Activated naive CD8-positive, alpha-beta T cell treated with anti-CD3 and anti-CD28 coated beads, Interleukin-2, amount 50 U/mL, for 24 hours (primary cell): ENCODE measurements around the gene RASL12.
A peak's percentile ranks its signal among the peaks of the same experiment; 100 is the strongest.
"Not testable (repeated sequence)": the region's sequence is repeated elsewhere in the genome, so short reads cannot be mapped to it uniquely, and the experiment has no call there.

Experiments
- ATAC-seq: fragments of 150-1000 bp; cut with Tn5 transposase; one replicate; pipeline ENCODE4 v1.10.0; 2021
- DNase-seq: peaks from one replicate; pipeline ENCODE4 v3.0.0; 2021
- H3K27ac Mint-ChIP-seq: one replicate; pipeline ENCODE4 v1.8.0; 2021; ENCODE audit warnings: mild to moderate bottlenecking, mixed read lengths
- H3K27me3 Mint-ChIP-seq: one replicate; pipeline ENCODE4 v1.8.0; 2021; ENCODE audit warnings: mixed read lengths
- H3K36me3 Mint-ChIP-seq: one replicate; pipeline ENCODE4 v1.8.0; 2021; ENCODE audit warnings: low read depth, mixed read lengths
- H3K4me1 Mint-ChIP-seq: one replicate; pipeline ENCODE4 v1.8.0; 2021; ENCODE audit warnings: mixed read lengths
- H3K4me3 Mint-ChIP-seq: one replicate; pipeline ENCODE4 v1.8.0; 2021; ENCODE audit warnings: mild to moderate bottlenecking, moderate library complexity, mixed read lengths
- H3K9me3 Mint-ChIP-seq: one replicate; pipeline ENCODE4 v1.8.0; 2021; ENCODE audit warnings: mixed read lengths

RASL12 gene

GRCh38 chr15:65067645-65068402 lies at the start of gene RASL12:
TSS of gene RASL12 (minus strand) at chr15:65067991. CDS start at chr15:65067835, 156 bp downstream.
- peaks cover 35% of the 10 kb centered on the region for H3K27me3 Mint-ChIP-seq
- H3K36me3 Mint-ChIP-seq: no peaks in the 10 kb centered on the region
- no peak within 1 kb of the TSS for H3K27ac Mint-ChIP-seq
- H3K4me3 Mint-ChIP-seq: no peak within 1 kb of the TSS
- H3K9me3 Mint-ChIP-seq: no peaks in the 10 kb centered on the region
- ATAC-seq (no peak), DNase-seq (no peak)
- peaks cover 4% of the 10 kb centered on the region for H3K4me1 Mint-ChIP-seq

- Mint-ChIP-seq H3K36me3 (peaks cover 40% of the 10 kb centered on the region), H3K4me1 (no peaks in the 10 kb centered on the region), H3K27me3 (no peaks in the 10 kb centered on the region), H3K4me3 (no peak overlapping the region), H3K27ac (no peak overlapping the region), H3K9me3 (no peaks in the 10 kb centered on the region)
- ATAC-seq: no peak
- no peak for DNase-seq
Observed at GRCh38 chr15:65115542-65115941, 47.8 kb upstream of the RASL12 start.

DNA sequence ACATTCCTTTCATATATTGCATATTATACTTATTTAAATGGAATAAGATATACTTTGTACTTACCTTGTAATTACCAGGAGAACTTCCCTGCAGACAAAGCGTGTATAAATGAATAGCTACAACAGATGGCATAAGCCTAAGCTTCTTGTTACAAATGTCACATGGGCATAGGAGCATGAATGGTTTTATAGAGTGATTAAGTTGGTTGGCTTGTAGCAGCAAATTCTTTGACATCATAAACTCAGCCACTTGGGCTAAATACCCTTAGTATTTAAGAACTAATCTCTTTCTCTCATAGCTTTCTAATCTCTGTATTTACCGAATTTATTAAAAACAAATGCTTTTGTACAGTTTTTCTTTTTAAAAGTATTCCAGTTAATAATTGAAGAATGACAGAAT lies 47.3 kb upstream of the RASL12 start, which contains the start of gene UBAP1L:
Gene UBAP1L (minus strand): TSS at position 115 of the 400 bp plus-strand sequence. CDS start 8,985 bp downstream, outside the sequence.
- no peak for ATAC-seq
- no peaks in the 10 kb centered on the region for H3K9me3 Mint-ChIP-seq
- no peaks in the 10 kb centered on the region for H3K4me1 Mint-ChIP-seq
- peaks cover 40% of the 10 kb centered on the region for H3K36me3 Mint-ChIP-seq
- no peak within 1 kb of the TSS for H3K4me3 Mint-ChIP-seq
- no peaks in the 10 kb centered on the region for H3K27me3 Mint-ChIP-seq
- DNase-seq: no peak
- H3K27ac Mint-ChIP-seq: no peak within 1 kb of the TSS

GRCh38 chr15:65110676-65111292 lies 43.0 kb upstream of the RASL12 start:
- Mint-ChIP-seq H3K9me3 (no peaks in the 10 kb centered on the region), H3K27ac (no peak overlapping the region), H3K27me3 (no peaks in the 10 kb centered on the region), H3K4me1 (no peaks in the 10 kb centered on the region), H3K4me3 (no peak overlapping the region), H3K36me3 (peaks cover 19% of the 10 kb centered on the region)
- ATAC-seq (no peak), DNase-seq (no peak)

DNA sequence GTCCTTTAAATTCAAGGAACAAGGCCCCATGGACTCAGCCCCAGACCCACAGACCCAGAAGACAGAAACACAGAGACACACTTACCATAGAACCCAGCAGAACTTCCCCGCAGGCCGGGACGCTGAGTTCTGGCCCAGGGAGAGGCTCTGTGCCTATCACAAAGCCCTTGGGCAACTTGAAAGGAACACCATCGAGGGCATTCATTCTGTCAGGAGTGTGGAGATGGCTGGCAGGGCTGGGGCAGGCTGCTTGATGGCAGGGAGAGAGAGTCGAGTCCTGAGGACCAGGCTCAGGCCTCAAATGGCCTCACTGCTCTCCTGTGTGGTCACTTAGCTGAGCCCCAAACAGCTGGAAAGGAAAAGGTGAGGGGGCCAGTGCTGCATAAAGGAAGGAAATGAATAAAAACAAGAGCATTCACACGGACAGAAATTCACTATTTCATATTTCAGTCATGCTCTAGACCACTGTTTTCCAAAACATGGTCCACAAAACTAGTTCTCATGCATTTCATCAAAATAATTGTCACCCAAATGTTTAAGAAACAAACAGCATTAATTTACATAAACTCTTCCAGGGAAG lies 38.3 kb upstream of the RASL12 start:
- peaks cover 2% of the 10 kb centered on the region for H3K4me1 Mint-ChIP-seq
- no peak for DNase-seq
- ATAC-seq: no peak
- H3K9me3 Mint-ChIP-seq: no peaks in the 10 kb centered on the region
- H3K27me3 Mint-ChIP-seq: no peaks in the 10 kb centered on the region
- no peak overlapping the region for H3K27ac Mint-ChIP-seq
- H3K4me3 Mint-ChIP-seq: no peak overlapping the region
- H3K36me3 Mint-ChIP-seq: peaks cover 9% of the 10 kb centered on the region

DNA sequence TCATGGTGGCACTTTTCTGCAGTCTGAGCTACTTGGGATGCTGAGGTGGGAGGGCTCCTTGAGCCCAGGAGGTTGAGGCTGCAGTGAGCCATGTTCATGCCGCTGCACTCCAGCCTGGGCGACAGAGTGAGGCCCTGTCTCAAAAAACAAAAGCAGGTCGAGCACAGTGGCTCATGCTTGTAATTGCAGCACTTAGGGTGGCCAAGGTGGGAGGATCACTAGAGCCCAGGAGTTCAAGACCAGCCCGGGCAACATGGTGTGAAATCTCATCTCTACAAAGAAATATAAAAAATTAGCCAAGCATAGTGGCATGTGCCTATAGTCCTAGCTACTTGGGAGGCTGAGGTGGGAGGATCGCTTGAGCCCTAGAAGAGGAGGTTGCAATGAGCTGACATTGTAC lies 37.2 kb upstream of the RASL12 start:
- H3K36me3 Mint-ChIP-seq: peaks cover 14% of the 10 kb centered on the region
- no peak overlapping the region for H3K4me3 Mint-ChIP-seq
- ATAC-seq (no peak), DNase-seq (no peak)
- H3K4me1 Mint-ChIP-seq: peaks cover 2% of the 10 kb centered on the region
- no peak overlapping the region for H3K27ac Mint-ChIP-seq
- no peaks in the 10 kb centered on the region for H3K9me3 Mint-ChIP-seq
- H3K27me3 Mint-ChIP-seq: no peaks in the 10 kb centered on the region

- no peaks in the 10 kb centered on the region for H3K9me3 Mint-ChIP-seq
- no peak overlapping the region for H3K4me3 Mint-ChIP-seq
- H3K27me3 Mint-ChIP-seq: no peaks in the 10 kb centered on the region
- H3K36me3 Mint-ChIP-seq: peaks cover 20% of the 10 kb centered on the region
- ATAC-seq (no peak), DNase-seq (no peak)
- H3K27ac Mint-ChIP-seq: no peak overlapping the region
- H3K4me1 Mint-ChIP-seq: peaks cover 2% of the 10 kb centered on the region
Observed at GRCh38 chr15:65102912-65103311, 35.1 kb upstream of the RASL12 start.

GRCh38 chr15:65101891-65102708 lies 34.3 kb upstream of the RASL12 start:
- Mint-ChIP-seq H3K4me3 (no peak overlapping the region), H3K9me3 (no peaks in the 10 kb centered on the region), H3K27me3 (no peaks in the 10 kb centered on the region), H3K36me3 (peaks cover 23% of the 10 kb centered on the region), H3K27ac (no peak overlapping the region), H3K4me1 (peaks cover 2% of the 10 kb centered on the region)
- DNase-seq: no peak
- ATAC-seq: no peak

GRCh38 chr15:65101411-65101890 lies 33.7 kb upstream of the RASL12 start:
- Mint-ChIP-seq H3K4me1 (peaks cover 2% of the 10 kb centered on the region), H3K27me3 (no peaks in the 10 kb centered on the region), H3K9me3 (no peaks in the 10 kb centered on the region), H3K36me3 (peaks cover 23% of the 10 kb centered on the region), H3K27ac (no peak overlapping the region), H3K4me3 (no peak overlapping the region)
- ATAC-seq (no peak), DNase-seq (peak; percentile 73)

DNA sequence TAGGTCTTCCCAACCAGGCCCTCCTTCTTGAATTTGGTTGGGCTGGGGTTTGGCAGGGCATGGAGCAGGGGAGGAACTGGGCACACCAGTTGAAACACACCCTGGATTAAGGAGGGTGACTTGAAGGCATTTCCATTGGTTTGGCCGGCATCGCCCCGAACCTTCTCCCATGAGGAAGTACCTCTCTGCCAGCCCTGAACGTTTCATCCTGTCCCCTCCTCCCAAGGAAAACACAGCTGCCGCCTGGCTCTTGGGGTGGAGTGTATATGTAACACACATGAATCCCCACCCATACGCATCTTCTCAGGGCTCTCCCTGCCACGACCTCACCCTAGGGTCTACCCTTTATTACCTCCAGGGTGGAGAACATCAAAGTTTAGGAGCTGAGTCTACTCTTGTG lies 32.7 kb upstream of the RASL12 start:
- Mint-ChIP-seq H3K27ac (no peak overlapping the region), H3K4me1 (peaks cover 2% of the 10 kb centered on the region), H3K9me3 (no peaks in the 10 kb centered on the region), H3K4me3 (no peak overlapping the region), H3K27me3 (no peaks in the 10 kb centered on the region), H3K36me3 (peaks cover 22% of the 10 kb centered on the region)
- no peak for ATAC-seq
- no peak for DNase-seq

- not testable (repeated sequence) for H3K9me3 Mint-ChIP-seq, H3K27ac Mint-ChIP-seq, H3K4me3 Mint-ChIP-seq, ATAC-seq, H3K27me3 Mint-ChIP-seq, H3K4me1 Mint-ChIP-seq, DNase-seq
- peaks cover 22% of the 10 kb centered on the region for H3K36me3 Mint-ChIP-seq
Observed at GRCh38 chr15:65099801-65100200, 32.0 kb upstream of the RASL12 start.

DNA sequence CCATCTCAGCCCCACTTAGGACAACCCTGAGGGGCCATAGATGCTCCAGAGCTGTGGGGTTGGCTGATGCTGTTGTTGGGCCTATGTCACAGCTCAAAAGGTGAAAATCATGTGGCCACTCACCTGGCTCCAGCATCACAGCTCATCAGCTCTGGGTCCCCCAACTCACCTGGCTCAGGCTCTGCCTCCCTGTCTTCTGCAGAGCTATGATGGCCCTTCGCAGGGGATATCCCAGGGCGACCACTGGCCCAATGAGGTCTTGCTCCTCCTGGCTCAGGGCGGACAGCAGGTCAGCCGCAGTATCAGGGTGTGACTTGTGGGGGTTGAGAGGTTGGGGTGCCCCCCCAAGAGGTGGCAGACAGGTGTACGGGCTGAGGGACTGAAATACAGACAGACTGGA lies 31.5 kb upstream of the RASL12 start:
- Mint-ChIP-seq H3K4me3 (no peak overlapping the region), H3K9me3 (no peaks in the 10 kb centered on the region), H3K4me1 (peaks cover 2% of the 10 kb centered on the region), H3K27me3 (no peaks in the 10 kb centered on the region), H3K27ac (no peak overlapping the region), H3K36me3 (peaks cover 22% of the 10 kb centered on the region)
- no peak for ATAC-seq
- no peak for DNase-seq

- Mint-ChIP-seq H3K4me1 (peaks cover 2% of the 10 kb centered on the region), H3K4me3 (no peak overlapping the region), H3K27me3 (no peaks in the 10 kb centered on the region), H3K27ac (no peak overlapping the region), H3K36me3 (peaks cover 19% of the 10 kb centered on the region), H3K9me3 (no peaks in the 10 kb centered on the region)
- no peak for ATAC-seq
- no peak for DNase-seq
Observed at GRCh38 chr15:65097651-65098263, 30.0 kb upstream of the RASL12 start.
